HG03175 (cell line): ENCODE data around the gene RPRD1B.
A peak's percentile ranks its signal among the peaks of the same experiment; 100 is the strongest.

Experiments
- ATAC-seq: cut with Tn5 transposase; IDR thresholded peaks from one replicate; pipeline ENCODE4 v1.9.1; 2021; ENCODE audit warnings: mild to moderate bottlenecking, moderate library complexity; ENCODE audit not compliant: unreplicated experiment

Gene RPRD1B

DNA sequence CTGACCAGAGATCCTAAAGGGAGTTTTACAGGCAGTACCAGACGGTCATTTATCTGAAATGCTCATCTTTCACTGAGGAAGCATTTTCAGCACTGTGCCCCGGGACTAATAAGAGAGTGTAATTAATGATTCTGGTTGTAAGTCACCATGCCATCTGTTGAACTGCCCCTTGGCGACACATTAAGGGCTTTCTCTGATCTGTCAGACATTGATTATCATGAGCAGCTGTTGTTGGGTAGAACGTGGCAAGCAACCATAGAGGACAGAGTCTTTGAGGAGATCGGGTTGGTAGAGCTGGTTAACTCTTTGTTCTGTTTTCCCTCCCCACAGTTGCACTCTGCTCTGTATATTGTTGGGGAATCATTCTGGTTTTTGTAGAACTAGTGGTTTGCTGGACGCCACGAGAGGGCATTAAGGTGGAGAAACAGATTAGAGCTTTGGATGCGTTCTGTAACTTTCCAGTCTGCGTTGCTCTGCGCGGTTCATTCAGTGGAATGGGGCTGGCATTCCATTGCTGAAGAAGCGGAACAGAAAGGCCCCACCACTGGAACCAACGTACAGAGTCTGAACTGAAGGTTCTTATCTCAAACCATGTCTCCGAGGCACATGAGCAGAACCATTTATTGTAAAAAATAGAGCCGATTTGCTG, 34.3 kb downstream of the RPRD1B start:
- no peak for ATAC-seq

DNA sequence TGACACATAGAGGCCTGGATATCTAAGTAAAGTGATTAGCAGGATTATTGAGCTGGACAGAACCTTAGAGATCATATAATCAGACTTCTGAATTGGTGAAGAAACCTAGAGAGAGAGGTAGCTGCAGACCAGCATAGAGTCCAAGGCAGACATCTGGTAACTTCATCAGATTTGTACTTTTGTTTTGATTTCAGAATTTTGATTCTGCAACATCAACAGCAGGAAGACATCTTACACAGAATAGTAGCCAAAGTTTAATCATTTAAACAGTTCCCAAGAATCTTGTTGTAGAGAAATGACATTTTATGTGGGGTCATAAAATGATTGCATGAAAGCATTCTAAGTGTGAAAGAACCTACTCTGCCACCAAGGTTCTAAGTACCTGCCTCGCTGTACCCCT, 39.4 kb downstream of the RPRD1B start:
- ATAC-seq: no peak

DNA sequence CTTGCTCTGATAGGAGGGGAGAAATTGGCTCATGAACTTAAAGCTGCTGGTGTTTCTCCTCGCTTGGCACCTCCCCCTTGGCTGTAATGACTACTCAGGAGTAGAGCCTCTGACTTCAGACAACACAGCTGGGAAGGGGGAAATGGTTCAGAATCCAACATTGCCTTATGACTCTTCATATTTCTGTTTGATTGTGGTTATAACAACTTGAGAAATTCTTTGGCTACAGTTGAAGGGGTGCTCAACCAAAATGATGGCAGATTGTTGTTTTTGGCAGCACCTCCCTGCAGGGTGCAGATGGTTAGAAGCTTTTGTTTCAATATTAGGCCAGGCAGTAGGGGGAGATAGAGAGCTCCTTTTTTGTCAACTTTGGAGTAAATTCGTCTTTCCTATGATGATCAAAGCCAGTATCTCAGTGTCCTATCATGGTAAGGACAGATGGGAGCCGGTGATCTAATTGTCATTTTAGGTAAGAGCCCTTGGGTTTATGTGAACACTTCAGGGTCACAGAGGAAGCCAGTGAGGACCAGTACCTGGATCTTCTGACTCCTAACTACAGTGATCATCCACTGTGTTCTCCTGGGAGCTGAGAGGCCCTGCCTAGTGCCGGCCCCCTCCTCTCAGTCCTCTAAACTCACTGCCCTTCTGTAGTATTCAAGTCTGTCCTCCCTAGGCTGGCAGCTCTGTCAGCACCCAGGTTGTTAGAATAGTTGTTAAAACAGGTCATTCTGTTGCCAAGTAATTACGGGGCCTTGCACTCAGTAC, 39.9 kb downstream of the RPRD1B start:
- ATAC-seq: peak; percentile 41

DNA sequence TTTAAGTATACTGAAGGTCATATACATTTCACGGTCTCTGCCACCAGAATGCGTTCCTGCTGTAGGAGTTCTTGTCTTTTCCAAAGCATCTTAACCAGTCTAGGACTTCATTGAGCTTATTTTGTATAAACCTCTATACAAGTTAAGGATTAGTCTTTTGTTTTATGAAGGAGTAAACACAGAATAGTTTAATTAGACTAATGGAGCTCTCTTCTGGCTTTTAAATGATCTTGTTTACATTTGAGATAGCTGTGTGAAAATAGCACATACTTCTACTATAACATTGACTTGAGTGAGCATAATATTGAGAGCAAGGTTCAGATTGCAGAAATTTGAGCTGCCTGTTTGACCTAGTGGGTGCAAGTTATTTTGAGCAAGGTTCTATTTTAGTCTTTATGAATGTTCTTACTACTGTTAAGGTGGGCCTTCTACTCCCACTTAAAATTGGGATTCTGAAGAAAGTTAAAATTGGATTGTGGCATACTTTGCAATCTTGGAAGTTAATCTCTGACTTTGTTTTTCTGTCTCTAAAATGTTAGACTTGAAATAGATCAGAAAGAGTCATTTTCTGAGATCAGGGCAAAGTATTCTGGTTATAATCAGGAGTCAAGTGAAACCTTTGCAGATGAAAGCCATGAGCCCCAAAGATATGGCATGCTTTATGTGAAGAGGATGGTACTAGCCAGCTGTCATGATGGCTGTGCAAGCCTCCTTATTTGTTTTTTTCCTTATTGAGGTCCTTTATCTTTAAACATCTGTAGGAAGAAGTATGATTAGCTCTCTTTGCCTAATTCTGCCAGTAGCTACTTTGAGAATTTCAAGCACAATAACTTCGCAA, 41.8 kb downstream of the RPRD1B start:
- ATAC-seq: no peak

DNA sequence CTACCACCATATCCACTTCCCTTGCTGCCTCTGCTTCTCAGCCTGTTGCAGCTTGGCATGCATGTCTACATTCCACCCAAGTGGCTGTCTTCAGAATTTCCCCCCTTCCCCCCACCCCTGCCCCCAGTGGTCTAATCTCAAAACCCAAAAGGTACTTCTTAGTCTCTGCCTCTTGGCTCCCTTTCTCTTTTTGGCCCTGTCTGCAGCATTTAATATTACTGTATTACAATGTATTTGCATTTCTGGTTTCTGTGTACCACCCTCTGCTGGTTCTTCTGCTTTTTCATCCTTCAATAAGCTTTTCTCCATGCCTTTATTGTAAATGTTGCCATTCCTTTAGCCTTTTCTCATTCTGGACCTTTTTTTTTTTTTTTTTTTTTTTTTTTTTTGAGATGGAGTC, 43.0 kb downstream of the RPRD1B start:
- ATAC-seq: no peak

DNA sequence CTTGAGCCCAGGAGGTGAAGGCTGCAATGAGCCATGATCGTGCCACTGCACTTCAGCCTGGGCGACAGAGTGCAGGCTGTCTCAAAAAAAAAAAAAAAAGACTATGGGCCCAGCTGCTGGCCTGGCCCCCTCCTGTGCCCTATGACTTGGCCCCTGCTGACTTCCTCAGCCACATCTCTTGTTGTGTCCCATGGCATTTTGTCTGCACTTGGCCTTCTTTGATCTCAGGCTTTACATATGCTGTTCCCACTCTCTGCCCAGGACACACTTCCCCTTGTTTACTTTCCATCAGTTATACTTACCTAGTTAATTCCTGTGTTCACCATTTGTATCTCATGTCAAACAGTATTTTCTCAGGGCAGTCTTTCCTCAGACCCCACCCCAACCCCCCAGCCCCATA, 44.5 kb downstream of the RPRD1B start:
- ATAC-seq: no peak

DNA sequence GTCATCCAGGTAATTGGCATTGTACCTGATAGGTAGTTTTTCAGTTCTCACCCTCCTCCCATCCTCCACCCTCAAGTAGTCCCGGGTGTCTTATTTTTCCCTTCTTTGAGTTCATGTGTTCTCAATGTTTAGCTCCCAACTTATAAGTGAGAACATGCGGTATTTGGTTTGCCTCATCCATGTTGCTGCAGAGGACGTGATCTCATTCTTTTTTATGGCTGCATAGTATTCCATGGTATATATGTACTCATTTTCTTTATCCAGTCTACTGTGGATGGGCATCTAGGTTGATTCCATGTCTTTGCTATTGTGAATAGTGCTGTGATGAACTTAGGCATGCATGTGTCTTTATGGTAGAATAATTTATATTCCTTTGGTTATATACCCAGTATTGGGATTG, 45.8 kb downstream of the RPRD1B start:
- ATAC-seq: no peak

DNA sequence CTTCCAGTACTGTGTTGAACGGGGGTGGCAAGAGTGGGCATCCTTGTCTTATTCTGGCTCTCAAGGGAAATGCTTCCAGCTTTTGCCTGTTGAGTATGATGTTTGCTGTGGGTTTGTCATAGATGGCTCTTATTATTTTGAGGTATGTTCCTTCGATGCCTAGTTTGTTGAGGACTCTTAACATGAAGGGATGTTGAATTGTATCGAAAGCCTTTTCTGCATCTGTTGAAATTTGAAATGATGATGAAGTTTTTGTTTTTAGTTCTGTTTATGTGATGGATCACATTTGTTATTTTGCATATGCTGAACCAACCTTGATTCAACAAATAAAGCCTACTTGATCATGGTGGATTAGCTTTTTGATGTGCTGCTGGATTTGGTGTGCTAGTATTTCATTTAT, 48.0 kb downstream of the RPRD1B start:
- ATAC-seq: no peak

DNA sequence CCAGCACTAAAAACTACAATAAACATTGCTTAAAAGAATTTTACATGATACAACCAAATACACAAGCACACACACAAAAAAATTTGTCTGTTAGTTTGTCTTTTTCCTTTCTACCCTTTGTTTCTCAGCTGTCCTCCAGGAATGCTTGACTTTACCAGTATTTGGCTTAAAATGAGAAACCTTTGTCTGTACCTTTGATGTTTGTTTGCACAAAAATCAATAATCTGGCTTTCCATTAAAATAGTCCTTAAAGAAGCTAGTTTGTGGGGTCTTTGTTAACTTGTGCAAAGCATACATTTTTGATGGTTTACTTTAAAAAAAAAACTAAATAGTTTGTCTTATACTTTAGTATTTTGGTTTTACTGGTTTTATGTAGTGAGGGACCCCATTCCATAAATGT, 49.3 kb downstream of the RPRD1B start:
- ATAC-seq: no peak

DNA sequence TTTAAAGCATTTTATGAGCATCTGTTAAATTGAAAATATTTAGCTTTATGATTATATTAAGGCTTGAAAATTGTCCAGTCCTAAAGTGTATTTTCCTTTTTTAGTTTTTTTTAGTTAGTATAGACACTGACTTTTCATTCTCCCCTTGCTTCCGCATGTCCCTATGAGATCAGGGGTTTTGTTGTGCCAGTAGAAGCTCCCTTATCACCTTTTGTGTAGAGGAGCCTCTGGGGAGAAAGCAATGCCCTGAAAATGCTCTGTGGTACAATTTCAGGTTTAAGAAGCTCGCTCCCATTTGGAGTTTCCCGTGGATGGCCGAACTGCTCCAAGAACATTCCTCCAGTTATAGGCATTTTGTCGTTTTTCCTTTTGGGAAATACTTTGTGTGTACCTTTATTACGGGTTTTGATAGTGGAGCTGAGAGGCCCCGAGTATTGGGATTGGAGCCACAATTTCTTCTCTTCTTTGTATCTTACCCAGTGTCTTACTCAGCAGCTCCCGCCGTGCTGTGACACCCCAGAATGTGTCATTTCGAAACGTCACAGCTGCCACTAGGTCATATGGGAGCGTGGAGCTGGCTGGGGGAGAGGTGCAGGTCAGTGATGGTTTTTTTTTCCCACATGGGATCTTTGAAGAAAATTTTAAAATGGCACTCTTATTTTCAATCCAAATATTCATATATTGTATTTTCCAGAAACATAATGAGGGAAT, 49.9 kb downstream of the RPRD1B start:
- ATAC-seq: no peak

DNA sequence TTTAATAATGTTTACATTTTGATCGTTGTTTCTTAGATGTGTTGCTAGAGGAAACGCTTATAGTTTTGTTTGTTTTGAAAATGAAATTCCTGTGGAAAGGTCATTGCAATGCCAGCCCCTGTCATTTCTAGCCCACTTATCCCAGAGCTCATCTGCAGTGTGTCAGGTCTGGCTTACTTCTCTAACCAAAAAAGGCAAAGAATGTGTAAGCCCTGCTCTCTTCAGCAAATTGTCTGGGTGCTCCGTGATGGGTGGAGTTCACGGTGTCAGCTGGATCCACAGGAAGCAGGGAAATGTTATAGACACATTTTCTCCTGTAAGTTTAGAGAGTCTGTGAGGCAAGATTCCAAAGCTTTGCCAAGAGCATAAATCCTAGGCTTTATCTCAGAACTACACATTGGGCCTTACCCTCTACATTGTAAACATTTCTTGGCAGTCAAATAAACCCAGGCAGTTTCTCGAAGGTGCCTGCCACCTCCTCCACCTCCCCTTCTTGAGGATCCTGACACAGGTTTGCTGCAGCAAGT, 50.9 kb downstream of the RPRD1B start:
- ATAC-seq: no peak

DNA sequence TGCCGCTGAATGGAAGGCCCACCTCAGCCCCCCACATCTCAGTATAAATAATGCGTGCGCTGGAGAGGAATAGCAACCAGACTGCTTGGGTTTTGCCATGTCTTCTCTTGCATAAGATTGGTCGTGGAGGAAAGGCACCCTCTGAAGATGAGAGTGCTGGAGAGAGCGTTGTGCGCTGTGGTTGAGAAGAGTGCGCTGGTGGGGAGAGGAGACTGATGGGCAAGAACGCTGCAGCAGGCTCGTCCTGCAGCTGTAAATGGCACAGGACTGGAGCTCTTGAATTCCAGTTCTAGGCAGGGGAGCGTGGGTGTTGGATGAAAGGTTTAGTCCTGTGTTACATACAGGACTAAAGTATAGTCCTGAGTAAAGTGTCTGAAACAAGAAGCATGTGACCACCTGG, 51.5 kb downstream of the RPRD1B start:
- ATAC-seq: no peak

DNA sequence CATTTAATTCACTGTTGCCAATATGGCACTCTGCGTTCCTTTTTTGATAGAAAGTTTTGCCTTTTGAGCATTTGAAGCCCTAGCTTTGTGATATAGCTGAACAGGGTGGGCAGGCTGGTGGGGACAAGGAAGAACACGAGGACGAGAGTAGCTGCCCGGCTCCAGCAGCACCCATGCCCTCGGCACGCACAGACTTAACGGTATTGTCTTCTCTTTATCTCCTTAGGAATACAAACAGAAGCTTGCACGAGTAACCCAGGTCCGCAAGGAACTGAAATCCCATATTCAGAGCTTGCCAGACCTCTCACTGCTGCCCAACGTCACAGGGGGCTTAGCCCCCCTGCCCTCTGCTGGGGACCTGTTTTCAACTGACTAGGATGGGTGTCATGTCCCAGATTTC, 56.0 kb downstream of the RPRD1B start:
- no peak for ATAC-seq

DNA sequence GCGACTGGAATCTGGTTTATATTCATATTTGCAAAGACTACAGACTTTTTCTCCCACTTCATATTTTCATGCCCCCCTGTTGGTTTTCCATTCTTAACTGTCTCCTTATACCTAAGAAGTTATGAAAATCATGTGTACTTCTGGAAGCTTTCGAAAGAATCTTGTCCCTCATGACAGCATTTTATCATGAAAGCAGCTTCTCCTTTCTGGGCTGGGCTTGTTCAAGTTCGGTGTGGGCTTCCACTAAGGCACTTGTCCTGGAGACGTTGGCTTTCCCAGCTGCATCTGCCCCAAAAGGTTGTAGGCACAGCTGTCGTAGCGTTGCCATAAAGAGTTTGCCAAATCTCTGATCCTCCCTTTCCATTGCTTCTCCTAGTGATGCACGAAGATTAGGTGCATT, 56.5 kb downstream of the RPRD1B start:
- no peak for ATAC-seq

DNA sequence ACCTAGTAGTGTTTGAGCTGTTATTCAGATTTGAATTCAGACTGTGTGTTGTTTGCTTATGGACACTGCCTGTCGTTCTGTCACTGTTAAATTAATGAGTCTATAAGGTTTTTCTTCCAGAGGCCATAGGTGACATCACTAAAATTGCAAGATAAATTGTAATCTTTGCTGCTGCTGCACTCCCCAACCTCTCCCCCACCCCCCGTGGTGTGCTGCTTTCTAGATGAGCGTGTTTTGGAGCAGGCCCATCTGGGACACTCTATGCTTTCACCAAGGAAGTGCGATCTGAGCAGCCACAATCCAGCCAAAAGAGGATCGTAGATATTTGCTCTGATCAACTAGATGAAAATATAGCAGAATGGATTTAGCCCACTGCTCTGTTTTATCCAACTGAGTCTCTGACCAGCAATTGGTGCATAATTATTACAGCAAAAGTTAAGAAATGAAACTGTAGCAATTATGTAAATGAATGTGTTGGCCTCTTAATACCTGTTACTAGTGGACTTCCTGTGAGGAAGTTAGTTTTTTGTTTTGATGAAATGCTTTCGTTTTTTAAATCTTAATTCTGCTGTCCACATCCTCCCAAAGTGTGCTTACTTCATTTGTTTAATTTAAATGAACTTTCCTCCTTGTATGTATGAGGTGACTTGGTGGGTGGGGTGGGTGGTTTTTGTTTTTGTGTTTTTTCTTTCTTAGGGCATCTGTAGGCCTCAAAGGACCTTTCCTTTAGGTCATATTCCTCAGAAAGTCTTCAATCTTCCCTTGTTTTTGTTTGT, 58.1 kb downstream of the RPRD1B start:
- ATAC-seq: no peak

DNA sequence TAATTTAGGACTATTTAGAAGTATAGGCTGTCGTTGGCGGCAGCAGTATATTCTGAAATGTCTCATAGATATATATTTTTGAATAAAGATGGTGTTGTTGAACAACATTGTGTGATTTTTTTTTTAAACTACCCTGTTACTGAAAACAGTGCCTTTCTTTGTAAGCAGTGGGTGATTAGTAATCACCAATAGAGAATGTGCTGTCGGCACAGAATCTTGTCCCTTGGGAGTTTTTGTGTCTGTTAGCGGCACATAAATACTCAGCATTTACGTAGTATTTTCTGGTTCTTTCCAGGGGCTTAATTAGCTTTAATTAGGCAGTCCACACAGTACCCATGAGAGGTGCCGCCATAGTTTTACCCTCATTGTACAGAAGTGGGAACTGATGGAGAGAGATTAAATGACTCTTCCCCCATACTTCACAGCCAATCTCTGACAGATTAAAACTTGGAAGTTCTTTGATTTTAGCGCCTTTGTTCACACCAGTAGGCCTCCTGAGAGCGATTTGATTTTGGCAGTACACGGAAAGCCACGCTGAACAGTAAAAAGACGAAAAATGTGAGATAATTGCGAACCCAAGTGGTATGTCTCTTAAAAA, 58.8 kb downstream of the RPRD1B start:
- no peak for ATAC-seq

DNA sequence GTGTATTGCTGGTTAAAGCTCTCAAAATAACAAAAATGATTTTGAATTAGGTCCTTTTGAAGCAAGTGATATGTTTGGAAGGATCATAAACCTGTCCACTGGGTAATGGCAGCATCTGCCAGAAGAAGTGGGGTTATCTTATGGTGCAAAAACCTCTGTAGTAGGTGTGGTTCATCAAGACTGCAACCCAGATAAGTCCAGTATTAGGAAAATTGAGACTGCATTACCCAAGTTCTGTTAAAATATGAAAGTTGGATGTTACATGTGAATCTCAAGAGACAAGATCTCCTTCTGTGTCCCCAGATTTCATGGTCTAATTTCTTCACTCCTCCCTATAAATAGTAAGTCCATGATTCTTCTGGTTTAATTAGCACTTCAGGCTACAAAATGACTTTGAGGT, 59.4 kb downstream of the RPRD1B start:
- no peak for ATAC-seq

DNA sequence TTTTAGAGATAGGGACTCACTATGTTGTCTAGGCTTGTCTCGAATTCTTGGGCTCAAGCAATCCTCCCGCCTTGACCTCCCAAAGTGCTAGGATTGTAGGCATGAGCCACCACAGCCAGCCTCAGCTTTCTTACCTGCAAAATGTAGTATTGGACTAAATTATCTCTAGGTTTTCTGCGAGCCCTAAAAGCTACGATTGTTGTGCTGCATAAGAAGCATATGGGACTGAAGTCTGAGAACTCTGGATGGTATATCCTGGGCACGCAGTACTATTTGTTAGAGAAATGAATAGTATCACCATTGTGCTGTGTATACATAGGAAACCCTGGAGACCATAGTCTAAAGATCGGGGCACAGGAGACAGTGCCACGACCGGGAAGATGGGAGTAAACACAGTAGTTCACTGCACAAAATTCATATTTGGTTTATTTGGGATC, 60.1 kb downstream of the RPRD1B start:
- ATAC-seq: no peak

DNA sequence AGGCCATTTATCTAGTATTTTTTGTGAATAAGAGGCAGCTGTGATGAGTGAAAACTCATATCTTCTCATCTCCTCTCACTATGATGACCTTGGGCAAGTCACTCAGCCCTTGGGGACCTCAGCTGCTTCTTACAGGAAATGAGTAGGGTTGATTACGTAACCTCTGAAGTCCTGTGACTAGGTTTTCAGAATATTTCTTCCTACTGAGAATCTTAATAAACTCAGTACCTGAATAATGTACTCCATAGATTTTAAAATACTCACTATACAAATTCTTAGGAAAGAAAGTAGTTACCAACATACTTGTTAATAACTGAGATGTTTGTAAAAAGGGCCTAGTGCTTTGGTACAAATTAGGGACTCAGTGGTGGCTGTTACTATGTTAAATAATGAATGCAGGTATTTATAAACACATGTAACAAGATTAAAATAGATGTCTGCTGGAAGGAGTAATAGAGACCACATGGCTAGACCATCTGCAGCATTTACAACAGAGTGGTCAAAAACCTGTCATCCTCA, 60.9 kb downstream of the RPRD1B start:
- ATAC-seq: peak; percentile 74
